MCF 10A (cell line): ENCODE measurements around the gene REEP2. TPM values are rescaled to one million over a fixed set of nuclear protein-coding genes. Genes with fewer than 3 reads are reported as not detected.
A peak's percentile ranks its signal among the peaks of the same experiment; 100 is the strongest.
"Not testable (repeated sequence)": the region's sequence is repeated elsewhere in the genome, so short reads cannot be mapped to it uniquely, and the experiment has no call there.

Experiments
- Bru-seq: library from RNA; stranded (reverse); fragments of 400-500 nt; gene quantifications from one replicate; lab custom pipeline; 2021; lab: Mats Ljungman, UMichigan
- BruChase-seq, 2 experiments: library from RNA; stranded (reverse); fragments of 400-500 nt; gene quantifications; one replicate each; lab custom pipeline; 2021; lab: Mats Ljungman, UMichigan
- BruUV-seq: library from RNA; stranded (reverse); fragments of 400-500 nt; replicated peaks from 2 replicates; lab custom pipeline; 2021; lab: Mats Ljungman, UMichigan
- CTCF ChIA-PET: fragments of 300-600 bp; sonication (Branson Sonifier 250); formaldehyde crosslinking; extraction: SDS; loops from one replicate; lab custom pipeline; 2021; ENCODE audit warnings: antibody characterized with exemption, inconsistent platforms; lab: Yijun Ruan, JAX
- POLR2A ChIA-PET: fragments of 300-600, 350-650 bp; sonication (Branson Sonifier 250); formaldehyde crosslinking; extraction: SDS; loops from one replicate; lab custom pipeline; 2020; ENCODE audit warnings: antibody characterized with exemption, inconsistent platforms; lab: Yijun Ruan, JAX
- DNase-seq: peaks from one replicate; pipeline ENCODE4 v3.0.0-alpha.2; 2018; ENCODE audit not compliant: unreplicated experiment
- H3K27ac Mint-ChIP-seq: one replicate; pipeline ENCODE4 v1.8.0; 2022; ENCODE audit warnings: mild to moderate bottlenecking, low read depth, mixed read lengths; ENCODE audit not compliant: unreplicated experiment
- H3K27me3 Mint-ChIP-seq: one replicate; pipeline ENCODE4 v1.8.0; 2022; ENCODE audit warnings: mixed read lengths; ENCODE audit not compliant: insufficient read depth, unreplicated experiment
- H3K36me3 Mint-ChIP-seq: one replicate; pipeline ENCODE4 v1.8.0; 2022; ENCODE audit warnings: mild to moderate bottlenecking, moderate library complexity, mixed read lengths; ENCODE audit not compliant: insufficient read depth, unreplicated experiment
- H3K4me1 Mint-ChIP-seq: one replicate; pipeline ENCODE4 v1.8.0; 2022; ENCODE audit warnings: mixed read lengths; ENCODE audit not compliant: insufficient read depth, unreplicated experiment
- H3K4me3 Mint-ChIP-seq: one replicate; pipeline ENCODE4 v1.8.0; 2022; ENCODE audit warnings: mild to moderate bottlenecking, moderate library complexity, mixed read lengths; ENCODE audit not compliant: unreplicated experiment
- H3K9me3 Mint-ChIP-seq: one replicate; pipeline ENCODE4 v1.8.0; 2022; ENCODE audit warnings: mixed read lengths; ENCODE audit not compliant: unreplicated experiment
- intact Hi-C: fragments of 100-400 bp; cut with micrococcal nuclease; formaldehyde crosslinking; loops from 2 replicates; pipeline ENCODE4 v1.14.1; 2022
- long read RNA-seq: library from polyadenylated mRNA; stranded (forward); transcript quantifications from one replicate; pipeline ENCODE4 v2.0.0, GENCODE V29; 2022
- total RNA-seq: library from RNA; stranded (reverse); gene quantifications from 2 replicates; pipeline ENCODE4 v1.2.3, GENCODE V29; 2022
- TF ChIP-seq, protein P1 (sequence below): fragments of 200-600 bp; IDR thresholded peaks from one replicate; pipeline ENCODE4 v1.8.0; 2022; ENCODE audit warnings: antibody characterized with exemption, mild to moderate bottlenecking; ENCODE audit not compliant: unreplicated experiment

The REEP2 gene, protein sequence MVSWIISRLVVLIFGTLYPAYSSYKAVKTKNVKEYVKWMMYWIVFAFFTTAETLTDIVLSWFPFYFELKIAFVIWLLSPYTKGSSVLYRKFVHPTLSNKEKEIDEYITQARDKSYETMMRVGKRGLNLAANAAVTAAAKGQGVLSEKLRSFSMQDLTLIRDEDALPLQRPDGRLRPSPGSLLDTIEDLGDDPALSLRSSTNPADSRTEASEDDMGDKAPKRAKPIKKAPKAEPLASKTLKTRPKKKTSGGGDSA
- total RNA-seq (0.77 and 0.81 TPM in 2 replicates), Bru-seq, nascent RNA (percentile 30 among the genes with signal in this experiment), BruChase-seq, experiment 1, labeled RNA remaining after a 6-hour chase (percentile 43 among the genes with signal in this experiment), BruChase-seq, experiment 2, labeled RNA remaining after a 2-hour chase (percentile 27 among the genes with signal in this experiment)
- long read RNA-seq = 0 reads

DNA sequence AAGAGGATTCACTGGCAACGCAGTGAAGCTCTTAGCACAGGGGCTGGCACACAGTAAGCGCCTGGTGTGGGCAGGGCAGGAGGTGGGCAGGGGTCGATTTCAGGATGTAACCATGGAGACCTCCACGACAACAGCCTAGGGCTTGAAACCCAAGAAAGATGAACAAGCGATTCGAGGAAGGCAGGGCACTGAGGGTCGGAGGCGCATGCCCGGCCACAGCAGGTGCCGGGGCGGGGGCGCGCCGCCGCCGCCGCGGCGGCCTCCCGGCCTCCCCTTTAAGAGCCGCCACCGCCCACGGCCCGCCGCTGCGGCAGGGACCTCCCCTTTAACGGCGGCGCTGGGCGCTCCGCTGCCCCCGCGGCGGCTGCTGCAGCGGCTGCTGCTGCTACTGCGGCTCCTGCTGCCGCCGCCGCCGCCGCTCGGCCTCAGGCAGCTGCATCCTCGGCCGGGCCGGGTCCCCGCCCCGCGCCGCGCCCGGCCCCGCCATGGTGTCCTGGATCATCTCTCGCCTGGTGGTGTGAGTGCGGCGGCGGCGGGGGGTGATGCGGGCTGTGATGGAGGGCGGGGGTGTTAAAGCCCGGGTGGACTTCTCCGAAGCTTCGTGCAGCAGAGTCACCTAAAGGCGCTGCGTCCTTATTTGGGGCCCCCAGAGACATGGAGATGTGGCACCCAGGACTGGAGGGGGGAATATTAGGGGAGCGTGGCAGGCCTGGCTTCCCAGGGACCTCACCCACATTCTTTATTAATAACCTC lies at the start of gene REEP2:
TSS of gene REEP2 (plus strand) at position 334 of the 753 bp plus-strand sequence. CDS start at position 486, 152 bp downstream.
- TF ChIP-seq, protein P1, sequence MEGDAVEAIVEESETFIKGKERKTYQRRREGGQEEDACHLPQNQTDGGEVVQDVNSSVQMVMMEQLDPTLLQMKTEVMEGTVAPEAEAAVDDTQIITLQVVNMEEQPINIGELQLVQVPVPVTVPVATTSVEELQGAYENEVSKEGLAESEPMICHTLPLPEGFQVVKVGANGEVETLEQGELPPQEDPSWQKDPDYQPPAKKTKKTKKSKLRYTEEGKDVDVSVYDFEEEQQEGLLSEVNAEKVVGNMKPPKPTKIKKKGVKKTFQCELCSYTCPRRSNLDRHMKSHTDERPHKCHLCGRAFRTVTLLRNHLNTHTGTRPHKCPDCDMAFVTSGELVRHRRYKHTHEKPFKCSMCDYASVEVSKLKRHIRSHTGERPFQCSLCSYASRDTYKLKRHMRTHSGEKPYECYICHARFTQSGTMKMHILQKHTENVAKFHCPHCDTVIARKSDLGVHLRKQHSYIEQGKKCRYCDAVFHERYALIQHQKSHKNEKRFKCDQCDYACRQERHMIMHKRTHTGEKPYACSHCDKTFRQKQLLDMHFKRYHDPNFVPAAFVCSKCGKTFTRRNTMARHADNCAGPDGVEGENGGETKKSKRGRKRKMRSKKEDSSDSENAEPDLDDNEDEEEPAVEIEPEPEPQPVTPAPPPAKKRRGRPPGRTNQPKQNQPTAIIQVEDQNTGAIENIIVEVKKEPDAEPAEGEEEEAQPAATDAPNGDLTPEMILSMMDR = no peak
- Mint-ChIP-seq H3K27me3 (no peaks in the 10 kb centered on the region), H3K4me1 (peaks cover 19% of the 10 kb centered on the region), H3K36me3 (peaks cover 47% of the 10 kb centered on the region), H3K9me3 (no peaks in the 10 kb centered on the region), H3K27ac (peak within 1 kb of the TSS; percentile 85), H3K4me3 (peak within 1 kb of the TSS; percentile 69)
- CTCF ChIA-PET = interaction anchor here (0.6 to 7.0 kb wide), 8 partner anchors 11 to 216 kb away, joined by 3 to 64 read pairs (median 4); partner anchors contain the start of gene EGR1
- BruUV-seq = no TSS peak
- DNase-seq = peak; percentile 51
- POLR2A ChIA-PET = interaction anchor here (0.8 to 1.5 kb wide), 3 partner anchors 66 to 261 kb away, joined by 3 to 4 read pairs (median 3); no protein-coding TSS in a partner anchor
- intact Hi-C loops = no loop called here

GRCh38 chr5:138389332-138389731 lies 49.5 kb upstream of the REEP2 start:
- BruUV-seq = no TSS peak
- H3K9me3 Mint-ChIP-seq = no peaks in the 10 kb centered on the region
- ChIA-PET POLR2A (interaction anchor here (0.6 to 3.2 kb wide), 8 partner anchors 17 to 83 kb away, joined by 3 to 22 read pairs (median 3); partner anchors contain the start of genes CDC25C, FAM53C and KDM3B), CTCF (interaction anchor here (0.6 to 4.0 kb wide), 3 partner anchors 36 to 312 kb away, joined by 3 to 37 read pairs (median 5); partner anchors contain the start of gene KDM3B)
- peak; percentile 37 for DNase-seq
- TF ChIP-seq, protein P1 = no peak
- H3K36me3 Mint-ChIP-seq = peaks cover 82% of the 10 kb centered on the region
- H3K27ac Mint-ChIP-seq = peak overlapping the region; percentile 37
- no peaks in the 10 kb centered on the region for H3K27me3 Mint-ChIP-seq
- H3K4me1 Mint-ChIP-seq = peaks cover 11% of the 10 kb centered on the region
- intact Hi-C loops = no loop called here
- H3K4me3 Mint-ChIP-seq = no peak overlapping the region

- H3K27ac Mint-ChIP-seq, BruUV-seq, H3K27me3 Mint-ChIP-seq, intact Hi-C loops, H3K4me3 Mint-ChIP-seq, H3K9me3 Mint-ChIP-seq, DNase-seq: not testable (repeated sequence)
- H3K4me1 Mint-ChIP-seq = peaks cover 11% of the 10 kb centered on the region
- ChIA-PET CTCF (interaction anchor here (0.5 to 1.4 kb wide), 5 partner anchors 36 to 210 kb away, joined by 3 to 11 read pairs (median 3); partner anchors contain the start of gene FAM53C), POLR2A (interaction anchor here (0.9 kb wide), 1 partner anchor 16 kb away, joined by 3 read pairs; no protein-coding TSS in a partner anchor)
- H3K36me3 Mint-ChIP-seq = peaks cover 83% of the 10 kb centered on the region
Observed at GRCh38 chr5:138389911-138390310, 48.9 kb upstream of the REEP2 start.

DNA sequence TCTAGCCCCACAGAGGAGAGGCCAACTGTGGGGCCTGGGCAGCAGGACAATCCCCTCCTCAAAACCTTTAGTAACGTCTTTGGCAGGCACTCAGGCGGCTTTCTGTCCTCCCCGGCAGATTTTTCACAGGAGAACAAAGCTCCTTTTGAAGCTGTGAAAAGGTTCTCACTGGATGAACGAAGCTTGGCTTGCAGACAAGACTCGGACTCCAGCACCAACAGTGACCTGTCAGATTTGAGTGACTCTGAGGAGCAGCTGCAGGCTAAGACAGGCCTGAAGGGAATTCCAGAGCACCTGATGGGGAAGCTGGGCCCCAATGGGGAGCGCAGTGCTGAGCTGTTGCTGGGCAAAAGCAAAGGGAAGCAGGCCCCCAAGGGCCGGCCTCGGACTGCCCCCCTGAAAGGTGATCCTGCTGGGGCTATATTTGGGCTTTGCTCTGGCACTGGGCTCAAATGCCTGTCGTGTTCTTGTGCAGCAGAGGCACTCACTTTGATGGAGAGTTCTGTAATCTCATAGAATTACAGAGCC lies 46.9 kb upstream of the REEP2 start:
- H3K4me1 Mint-ChIP-seq = peaks cover 11% of the 10 kb centered on the region
- H3K27ac Mint-ChIP-seq = no peak overlapping the region
- POLR2A ChIA-PET = interaction anchor here (0.6 to 2.4 kb wide), 4 partner anchors 11 to 163 kb away, joined by 3 to 8 read pairs (median 4); partner anchors contain the start of gene ETF1

More for the DNA sequence above, 46.9 kb upstream of the REEP2 start:
- H3K9me3 Mint-ChIP-seq = no peaks in the 10 kb centered on the region
- H3K4me3 Mint-ChIP-seq = no peak overlapping the region
- TF ChIP-seq, protein P1 = no peak
- CTCF ChIA-PET = interaction anchor here (0.6 to 2.1 kb wide), 7 partner anchors 10 to 212 kb away, joined by 3 to 17 read pairs (median 3); partner anchors contain the start of gene KDM3B
- no peak for DNase-seq
- BruUV-seq = no TSS peak
- no peaks in the 10 kb centered on the region for H3K27me3 Mint-ChIP-seq
- peaks cover 84% of the 10 kb centered on the region for H3K36me3 Mint-ChIP-seq
- intact Hi-C loops = no loop called here
